NCI-H128 (cell line): ENCODE results near the gene UBAP1L.
"Not testable (repeated sequence)": the region's sequence is repeated elsewhere in the genome, so short reads cannot be mapped to it uniquely, and the experiment has no call there.

ENCODE experiments used
- DNase-seq: peaks from one replicate; lab custom pipeline; 2025; ENCODE audit not compliant: unreplicated experiment; lab: John Stamatoyannopoulos, UW

Gene UBAP1L

DNA sequence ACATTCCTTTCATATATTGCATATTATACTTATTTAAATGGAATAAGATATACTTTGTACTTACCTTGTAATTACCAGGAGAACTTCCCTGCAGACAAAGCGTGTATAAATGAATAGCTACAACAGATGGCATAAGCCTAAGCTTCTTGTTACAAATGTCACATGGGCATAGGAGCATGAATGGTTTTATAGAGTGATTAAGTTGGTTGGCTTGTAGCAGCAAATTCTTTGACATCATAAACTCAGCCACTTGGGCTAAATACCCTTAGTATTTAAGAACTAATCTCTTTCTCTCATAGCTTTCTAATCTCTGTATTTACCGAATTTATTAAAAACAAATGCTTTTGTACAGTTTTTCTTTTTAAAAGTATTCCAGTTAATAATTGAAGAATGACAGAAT is at the start of gene UBAP1L:
TSS of gene UBAP1L (minus strand) at position 115 of the 400 bp plus-strand sequence. CDS start 8,985 bp downstream, outside the sequence.
- DNase-seq = no peak

DNA sequence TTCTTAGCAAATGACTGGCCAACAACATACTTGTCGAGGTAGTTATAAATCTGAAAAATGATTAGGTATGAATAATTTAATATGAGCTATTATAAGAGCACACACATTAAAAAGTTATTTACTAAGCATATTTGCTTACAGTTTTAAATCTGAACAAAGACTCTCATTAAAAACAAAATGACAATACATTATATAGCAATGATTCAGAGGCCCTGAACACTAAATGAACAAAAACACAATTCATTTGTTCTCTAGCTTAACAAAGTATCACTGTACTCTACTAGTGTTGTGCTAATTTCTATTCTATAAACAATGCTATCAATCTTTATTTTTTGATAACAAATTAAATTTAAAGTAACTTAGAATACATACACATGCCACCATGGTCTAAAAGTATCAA is 49.1 kb upstream of the UBAP1L start:
- no peak for DNase-seq

DNA sequence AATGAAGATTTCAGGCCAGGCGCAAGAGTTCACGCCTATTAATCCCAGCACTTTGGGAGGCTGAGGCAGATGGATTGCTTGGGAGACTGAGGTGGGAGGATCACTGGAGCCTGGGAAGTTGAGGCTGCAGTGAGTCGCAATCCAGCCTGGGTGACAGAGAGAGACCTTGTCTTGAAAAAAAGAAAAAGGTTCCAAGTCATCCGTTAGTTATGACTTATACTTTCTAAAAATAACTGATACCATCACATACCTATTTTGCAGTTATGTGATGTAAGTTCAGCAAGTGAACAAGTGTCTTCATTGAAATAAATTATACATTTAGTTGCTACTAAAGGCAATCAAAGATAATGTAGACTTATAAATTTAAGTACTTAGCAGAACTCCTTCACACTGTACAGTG is 48.0 kb upstream of the UBAP1L start:
- no peak for DNase-seq

DNA sequence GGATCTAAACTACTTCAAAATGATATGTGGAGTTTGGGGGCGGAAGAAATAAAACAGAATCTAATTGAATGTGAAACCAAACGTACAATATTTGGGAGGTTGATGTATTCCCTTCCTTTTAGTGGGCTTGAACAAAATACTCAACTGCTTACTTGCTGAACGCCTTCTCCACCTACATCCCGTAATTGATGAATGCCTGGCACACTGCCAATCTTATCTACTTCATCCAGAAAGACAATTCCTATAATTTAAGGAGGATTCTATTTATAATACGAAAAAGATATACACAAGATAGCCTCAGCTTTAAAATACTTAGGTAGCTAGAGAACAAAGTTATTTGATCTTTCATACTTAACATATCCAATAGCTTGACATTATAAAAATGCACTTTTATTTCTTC is 41.7 kb upstream of the UBAP1L start:
- no peak for DNase-seq

DNA sequence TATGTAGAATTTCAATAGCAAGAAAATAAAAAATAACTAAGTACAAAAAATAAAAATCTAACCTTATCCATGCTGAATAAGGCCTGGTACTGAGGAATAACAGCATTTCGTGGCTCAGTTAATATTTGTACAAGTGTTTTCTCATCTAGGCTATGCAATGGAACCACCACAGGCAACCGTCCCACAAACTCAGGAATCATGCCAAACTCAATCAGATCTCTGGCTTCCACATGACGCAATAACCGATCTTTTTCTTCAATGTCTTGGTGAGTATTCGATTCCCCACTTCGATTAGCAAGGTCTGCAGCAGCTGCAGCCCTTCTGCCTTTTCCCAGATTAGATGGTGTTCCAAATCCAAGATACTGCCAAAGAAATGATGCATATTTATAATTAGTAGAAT is 39.7 kb upstream of the UBAP1L start:
- no peak for DNase-seq

DNA sequence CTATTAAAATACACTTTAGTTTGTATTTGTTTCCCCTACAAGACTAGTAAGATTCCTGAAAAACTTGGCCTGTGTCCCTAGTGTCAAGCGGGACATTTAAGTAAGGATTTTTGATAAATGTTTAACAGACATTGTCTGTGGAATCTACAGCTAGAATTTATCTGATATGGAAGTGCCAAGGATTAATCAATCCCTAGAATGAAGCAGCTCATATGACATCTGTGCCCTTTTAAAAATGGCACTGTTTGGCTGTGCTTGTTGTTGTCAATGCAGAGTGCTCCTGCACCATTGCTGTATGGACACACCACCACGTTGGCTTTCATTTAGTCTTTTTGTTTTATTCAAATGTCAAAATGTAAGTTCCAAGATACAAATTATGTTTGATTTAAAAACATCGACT is 32.9 kb upstream of the UBAP1L start:
- DNase-seq = no peak

DNA sequence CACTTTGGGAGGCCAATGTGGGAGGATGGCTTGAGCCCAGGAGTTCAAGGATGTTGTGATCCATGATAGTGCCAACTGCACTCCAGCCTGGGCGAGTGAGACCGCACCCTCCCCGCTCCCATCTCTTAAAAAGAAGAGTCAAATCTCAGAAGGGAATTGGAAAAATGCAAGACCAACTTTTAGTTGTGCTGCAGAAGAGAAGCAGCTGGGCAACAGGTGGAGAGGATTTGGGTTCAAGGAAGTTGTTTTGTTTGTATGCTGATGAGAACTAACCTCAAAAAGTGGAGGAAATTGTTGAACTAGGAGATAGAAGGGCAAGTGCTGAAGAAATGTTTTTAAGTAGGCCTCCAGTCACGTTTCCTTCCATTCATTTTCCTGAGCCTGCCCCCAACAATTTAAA is 31.4 kb upstream of the UBAP1L start:
- DNase-seq = no peak

DNA sequence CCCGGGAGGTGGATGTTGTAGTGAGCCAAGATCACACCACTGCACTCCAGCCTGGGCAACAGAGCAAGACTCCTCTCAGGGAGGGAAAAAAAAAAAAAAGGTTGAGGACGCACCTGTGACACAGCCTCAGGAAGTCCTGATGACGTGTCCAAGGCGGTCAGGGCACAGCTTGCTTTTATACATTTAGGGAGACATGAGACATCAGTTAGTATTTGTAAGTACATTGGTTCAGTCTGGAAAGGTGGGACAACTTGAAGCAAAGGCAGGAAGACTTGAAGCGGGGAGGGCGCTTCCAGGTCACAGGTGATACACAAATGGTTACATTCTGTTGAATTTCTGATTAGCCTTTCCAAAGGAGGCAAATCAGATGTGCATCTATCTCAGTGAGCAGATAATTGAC is 23.6 kb upstream of the UBAP1L start:
- DNase-seq = not testable (repeated sequence)

DNA sequence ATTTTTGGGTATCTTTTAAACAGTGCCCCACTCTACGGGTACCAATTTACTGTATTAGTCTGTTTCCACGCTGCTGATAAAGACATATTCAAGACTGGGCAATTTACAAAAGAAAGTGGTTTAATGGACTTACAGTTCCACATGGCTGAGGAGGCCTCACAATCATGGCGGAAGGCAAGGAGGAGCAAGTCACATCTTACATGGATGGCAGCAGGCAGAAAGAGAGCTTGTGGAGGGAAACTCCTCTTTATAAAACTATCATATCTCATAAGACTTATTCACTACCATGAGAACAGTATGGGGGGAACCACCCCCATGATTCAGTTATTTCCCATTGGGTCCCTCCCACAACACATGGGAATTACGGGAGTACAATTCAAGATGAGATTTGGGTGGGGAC is 22.9 kb upstream of the UBAP1L start:
- DNase-seq = not testable (repeated sequence)

DNA sequence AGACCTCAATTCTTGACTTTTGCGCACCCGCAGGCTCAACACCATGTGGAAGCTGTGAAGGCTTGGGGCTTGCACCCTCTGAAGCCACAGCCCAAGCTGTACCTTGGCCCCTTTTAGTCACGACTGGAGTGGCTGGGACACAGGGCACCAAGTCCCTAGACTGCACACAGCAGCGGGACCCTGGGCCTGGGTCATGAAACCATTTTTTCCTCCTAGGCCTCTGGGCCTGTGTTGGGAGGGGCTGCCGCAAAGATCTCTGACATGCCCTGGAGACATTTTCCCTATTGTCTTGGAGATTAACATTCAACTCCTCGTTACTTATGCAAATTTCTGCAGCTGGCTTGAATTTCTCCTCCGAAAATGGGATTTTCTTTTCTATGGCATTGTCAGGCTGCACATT is 22.1 kb upstream of the UBAP1L start:
- not testable (repeated sequence) for DNase-seq

DNA sequence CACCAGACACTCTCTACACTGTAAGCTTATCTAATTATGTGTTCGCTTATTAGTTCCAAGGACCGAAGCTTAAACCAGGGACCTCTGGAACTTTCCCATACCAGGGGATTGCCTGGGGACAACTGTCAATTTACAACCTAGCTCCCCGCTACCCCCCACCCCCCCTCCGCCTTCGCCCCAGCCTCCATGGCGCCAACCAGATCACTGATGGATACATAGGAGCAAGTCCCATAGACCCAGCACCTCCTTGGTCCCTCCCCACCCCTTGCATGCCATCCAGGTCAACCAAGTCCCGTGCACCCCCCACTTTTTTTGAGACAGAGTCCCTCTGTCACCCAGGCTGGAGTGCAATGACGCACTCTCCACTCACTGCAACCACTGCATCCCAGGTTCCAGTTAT is 19.5 kb upstream of the UBAP1L start:
- no peak for DNase-seq

DNA sequence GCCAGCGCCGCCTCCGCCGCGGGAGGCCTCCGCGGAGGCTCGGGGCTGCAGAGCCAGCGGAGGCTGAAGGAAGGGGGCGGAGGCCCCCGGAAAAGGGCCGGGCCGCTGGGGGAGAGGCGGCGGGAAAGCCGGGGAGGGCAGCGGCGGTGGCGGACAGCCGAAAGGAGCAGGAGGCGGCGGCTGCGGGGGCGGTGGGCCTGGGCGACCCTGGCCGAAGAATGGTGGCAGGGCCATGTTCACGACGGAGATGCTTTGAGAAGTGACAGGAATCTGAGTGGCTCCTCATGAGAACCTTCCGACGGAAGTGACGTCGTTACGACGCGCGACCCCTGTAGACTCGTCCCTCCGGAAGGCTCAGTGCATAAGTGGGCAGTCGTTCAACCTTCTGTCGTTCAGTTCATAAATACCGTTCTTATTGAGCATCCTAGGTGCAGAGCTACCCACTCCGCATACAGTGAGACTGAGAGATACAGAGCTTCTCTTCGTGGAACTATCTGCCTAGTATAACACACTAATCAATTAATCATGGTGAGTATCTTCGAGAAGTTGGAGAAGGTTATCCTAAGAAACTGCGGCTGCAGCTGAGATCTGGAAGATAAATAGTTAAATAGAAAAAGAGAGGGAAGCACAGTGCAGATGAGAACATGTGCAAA is 18.7 kb upstream of the UBAP1L start, which contains the start of gene PDCD7:
TSS of gene PDCD7 (minus strand) at position 261 of the 653 bp plus-strand sequence. CDS start at position 234, 27 bp downstream.
- DNase-seq = peak; percentile 67

DNA sequence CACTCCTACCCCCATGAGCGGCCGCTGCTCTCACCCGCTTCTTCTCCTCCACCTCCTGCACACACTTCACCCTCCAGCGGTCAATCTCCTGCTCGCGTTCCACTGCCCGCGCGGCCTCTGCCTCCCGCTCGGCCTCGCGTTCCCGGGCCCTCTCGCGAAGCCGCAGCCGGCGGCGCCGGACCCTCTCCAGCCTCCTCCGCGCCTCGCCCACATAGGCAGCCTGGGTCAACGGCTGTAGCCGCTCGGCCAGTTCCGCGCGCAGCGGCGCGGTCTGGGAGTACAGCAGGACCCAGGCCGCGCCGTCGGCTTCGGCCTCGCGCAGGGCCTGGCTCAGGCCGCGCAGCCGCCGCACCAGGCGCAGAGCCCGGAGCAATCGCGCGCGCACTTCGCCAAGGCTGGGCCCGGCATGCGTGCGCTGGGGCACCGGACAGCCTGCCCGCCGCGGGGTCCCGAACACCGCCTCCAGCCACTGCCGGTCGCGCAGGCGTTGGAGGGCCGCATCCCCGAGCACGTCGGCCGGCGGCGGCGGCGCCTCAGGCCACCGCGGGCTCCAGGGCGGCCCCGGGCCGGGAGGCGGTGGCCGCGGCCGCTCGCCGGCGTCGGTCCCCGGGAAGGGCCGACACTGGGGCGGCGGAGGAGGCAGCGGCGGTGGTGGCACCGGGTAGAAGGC is 18.0 kb upstream of the UBAP1L start:
- no peak for DNase-seq

DNA sequence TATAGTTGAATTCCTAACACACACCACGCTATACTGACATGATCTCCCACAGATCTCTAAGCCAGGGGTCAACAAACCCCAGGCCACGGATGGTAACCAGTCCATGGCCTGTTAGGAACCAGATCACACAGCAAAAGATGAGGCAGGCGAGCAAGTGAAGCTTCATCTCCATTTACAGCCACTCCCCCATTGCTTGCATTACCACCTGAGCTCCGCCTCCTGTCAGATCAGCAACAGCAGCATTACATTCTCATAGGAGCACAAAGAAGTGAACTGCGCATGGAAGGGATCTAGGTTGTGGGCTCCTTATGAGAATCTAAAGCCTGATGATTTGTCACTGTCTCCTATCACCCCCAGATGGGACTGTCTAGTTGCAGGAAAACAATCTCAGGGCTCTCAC is 15.9 kb upstream of the UBAP1L start:
- DNase-seq = no peak

DNA sequence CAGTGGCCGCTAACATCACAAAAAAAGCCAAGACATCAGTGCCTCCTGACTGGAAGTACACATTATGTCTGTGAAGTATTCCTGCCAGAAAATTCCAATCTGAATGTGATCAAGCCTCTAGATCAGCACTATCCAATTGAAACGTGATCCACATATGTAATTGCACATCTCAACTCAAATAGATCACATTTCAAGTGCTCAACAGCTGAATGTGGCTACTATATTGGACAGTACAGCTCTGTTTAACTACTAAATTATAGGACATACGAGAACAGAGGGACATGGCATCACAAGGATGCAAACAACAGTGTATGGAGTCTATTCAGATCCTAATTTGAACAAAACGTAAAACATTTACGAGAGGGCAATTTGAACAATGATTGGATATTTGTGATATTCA is 542 bp upstream of the UBAP1L start:
- DNase-seq = no peak

DNA sequence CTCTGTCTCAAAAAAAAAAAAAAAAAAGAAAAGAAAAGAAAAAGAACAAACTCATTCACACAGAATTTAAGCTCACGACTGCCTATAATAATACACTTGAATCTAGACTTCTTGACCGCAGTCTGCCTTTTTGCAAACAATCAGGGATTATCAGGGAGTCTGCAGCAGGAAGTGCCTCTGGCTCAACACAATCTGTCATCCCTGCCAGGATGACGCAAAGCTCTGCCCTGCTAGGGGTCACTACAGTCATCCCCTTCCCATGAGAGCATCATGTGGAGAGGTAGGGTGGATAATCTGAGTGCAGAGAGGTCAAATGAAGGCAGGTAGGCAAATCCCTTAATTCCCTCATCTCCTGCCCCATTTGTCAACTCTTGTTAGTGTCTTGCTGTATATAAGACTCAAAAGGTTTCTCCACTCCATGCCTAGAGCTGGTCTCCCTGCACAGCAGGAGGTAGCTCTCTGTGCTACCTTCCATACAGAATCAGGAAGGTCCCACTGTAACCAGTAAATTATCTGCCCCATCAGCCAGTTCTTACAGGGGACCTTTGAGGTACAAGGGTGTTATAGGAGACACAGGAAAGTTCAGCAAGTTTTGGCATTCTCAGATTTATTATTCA is 4.2 kb downstream of the UBAP1L start:
- DNase-seq = no peak

DNA sequence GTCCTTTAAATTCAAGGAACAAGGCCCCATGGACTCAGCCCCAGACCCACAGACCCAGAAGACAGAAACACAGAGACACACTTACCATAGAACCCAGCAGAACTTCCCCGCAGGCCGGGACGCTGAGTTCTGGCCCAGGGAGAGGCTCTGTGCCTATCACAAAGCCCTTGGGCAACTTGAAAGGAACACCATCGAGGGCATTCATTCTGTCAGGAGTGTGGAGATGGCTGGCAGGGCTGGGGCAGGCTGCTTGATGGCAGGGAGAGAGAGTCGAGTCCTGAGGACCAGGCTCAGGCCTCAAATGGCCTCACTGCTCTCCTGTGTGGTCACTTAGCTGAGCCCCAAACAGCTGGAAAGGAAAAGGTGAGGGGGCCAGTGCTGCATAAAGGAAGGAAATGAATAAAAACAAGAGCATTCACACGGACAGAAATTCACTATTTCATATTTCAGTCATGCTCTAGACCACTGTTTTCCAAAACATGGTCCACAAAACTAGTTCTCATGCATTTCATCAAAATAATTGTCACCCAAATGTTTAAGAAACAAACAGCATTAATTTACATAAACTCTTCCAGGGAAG is 8.9 kb downstream of the UBAP1L start:
- DNase-seq = no peak

DNA sequence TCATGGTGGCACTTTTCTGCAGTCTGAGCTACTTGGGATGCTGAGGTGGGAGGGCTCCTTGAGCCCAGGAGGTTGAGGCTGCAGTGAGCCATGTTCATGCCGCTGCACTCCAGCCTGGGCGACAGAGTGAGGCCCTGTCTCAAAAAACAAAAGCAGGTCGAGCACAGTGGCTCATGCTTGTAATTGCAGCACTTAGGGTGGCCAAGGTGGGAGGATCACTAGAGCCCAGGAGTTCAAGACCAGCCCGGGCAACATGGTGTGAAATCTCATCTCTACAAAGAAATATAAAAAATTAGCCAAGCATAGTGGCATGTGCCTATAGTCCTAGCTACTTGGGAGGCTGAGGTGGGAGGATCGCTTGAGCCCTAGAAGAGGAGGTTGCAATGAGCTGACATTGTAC is 10.0 kb downstream of the UBAP1L start:
- no peak for DNase-seq

DNA sequence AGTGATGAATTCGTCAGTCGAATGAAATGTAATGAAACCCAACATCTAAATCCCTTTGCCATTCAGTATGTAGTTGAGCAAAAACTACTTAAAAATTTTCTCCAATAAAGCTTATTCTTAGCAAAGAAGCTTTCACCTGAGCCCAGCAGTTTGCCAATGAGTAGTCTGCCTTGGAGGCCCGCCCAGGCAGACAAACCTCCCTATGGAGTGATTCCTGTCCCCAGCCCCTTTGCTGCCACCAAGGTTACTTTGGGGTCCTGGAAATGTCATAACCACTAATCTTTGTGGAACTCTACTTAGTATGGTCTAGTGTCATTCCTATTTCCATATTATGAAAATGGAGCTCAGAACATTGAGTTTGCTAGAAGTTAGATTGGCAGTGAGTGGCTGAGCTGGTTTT is 12.1 kb downstream of the UBAP1L start:
- DNase-seq = no peak

DNA sequence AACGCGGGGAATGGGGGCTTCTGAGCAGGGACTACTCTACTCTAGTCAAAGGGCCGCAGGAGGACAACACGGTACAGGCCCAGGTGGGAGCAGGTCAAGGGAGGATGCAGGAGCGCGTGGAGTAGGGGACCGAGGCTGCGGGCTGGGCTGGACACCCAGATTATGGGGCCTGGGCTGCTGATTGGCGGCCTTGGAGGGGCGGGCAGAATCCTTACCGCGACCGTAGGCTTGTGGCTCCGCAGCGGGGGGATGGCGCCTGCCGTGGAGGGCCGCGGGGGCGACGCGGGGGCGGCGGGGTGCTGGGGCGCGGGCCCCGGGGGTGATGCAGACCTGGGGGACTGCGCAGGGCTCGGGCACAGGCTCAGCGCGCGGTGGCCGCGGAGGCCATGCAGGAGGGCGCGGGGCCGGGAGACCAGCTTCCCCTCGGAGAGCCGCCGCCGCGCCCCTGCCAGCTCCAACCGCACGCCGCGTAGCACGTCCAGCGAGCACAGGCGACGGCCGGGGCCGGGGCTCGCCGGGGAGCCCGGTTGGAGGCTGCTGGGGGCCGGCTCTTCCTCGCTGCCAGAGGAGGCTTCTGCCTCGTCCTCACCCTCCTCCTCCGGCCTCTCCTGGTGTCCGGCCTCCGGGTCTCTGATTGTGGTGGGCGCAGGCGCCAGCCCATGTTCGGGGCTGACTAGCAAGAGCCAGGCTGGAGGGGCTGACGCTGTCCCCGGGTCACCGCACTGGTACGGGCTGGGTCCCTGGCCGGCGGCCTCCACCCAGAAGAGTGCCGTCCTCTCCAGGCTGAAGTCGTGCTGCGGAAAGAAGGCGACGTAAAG is 12.9 kb downstream of the UBAP1L start:
- DNase-seq = no peak

DNA sequence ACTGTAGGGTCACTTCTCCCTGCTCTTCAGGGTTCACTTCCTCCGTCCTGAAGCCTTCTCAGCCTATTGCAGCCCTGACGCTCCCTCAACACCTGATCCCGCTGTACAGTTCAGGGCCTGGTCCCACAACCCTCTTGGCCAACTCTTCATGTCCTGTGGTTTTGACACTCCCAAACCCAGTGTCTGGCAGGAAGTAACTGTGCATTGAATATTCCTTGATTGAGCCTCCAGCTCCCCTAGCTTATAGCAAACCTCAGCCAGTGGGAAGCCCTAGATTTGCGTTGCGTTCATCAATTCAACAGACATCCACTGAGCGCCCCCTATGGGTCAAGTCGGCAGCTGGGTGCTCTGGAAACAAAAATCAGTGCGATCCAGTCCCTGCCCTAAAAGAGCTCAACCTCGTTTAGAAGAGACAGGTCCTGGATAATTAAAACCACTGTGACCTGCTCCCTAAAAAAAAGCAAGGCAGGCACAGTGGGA is 13.5 kb downstream of the UBAP1L start:
- DNase-seq = no peak
